NCI-H1092 (cell line): ENCODE results near the gene SPHK1.

Experiments used
- DNase-seq: peaks from one replicate; lab custom pipeline; 2025; lab: John Stamatoyannopoulos, UW

Gene SPHK1

DNA sequence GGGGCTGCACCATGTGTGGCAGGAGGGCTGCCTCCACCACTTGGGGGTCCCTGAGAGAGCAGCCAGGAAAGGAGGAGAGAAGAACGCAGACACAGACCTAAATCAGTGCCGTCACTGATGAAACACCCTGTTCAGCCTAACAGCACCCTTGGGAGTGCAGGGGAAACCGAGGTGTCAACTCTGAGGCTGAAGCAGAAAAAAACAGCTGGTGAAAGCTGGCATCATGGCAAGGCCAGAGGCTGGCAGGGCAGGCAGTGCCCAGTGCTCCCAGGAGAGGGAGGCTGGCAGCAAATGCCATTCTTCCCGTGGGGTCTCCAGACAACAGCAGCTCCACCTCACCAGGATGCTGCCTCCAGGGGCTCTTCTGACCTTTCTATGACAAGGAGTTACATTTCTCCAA, 23.1 kb downstream of the SPHK1 start:
- no peak for DNase-seq

- peak; percentile 47 for DNase-seq
Observed at GRCh38 chr17:76408037-76408849, 23.8 kb downstream of the SPHK1 start.

DNA sequence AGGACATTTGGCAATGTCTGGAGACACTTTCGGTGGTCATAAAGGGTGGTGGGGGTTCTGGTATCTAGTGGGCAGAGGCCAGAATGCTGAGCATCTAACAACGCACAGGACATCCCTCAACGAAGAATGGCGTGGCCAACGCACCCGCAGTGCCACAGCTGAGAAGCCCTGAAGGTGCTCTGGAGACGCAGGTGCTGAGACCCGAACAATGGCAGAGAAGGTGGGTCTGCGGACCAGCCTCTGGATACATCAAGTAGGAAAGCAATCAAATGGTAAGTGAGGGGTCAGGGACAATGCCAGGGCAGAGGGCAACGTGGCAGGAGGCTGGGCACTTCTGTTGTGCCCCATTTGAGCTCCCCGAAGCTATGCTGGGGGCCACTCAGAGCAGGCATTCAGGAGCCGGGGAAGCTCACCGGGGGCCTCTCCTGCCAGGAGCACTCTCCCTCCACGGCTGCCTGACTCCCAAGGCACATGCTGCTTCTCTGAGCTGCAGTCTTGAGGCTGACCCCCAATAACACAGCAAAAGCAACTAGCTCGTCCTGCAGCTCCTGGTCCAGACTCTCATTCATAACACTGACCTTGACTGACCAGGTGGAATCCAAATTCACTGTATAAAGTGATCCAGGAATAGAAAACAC, 26.0 kb downstream of the SPHK1 start:
- DNase-seq, result no peak

DNA sequence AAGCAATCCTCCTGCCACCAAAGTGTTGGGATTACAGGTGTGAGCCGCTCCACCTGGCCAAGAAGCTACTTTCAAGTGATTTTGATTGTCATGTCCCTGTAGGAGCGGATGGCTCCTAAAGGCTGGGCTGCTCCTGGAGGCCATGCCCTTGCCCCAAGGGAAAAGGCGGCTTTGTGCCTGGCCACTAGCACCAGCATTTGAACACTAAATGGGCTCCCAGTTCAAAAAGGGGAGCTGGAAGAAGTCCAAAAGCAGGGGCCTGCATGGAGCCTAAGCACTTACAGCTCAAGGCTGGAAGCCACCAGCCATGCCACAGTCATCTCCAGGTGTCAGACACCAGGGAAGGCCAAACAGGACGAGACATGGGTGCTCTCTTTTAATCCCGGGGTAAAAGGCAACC, 26.8 kb downstream of the SPHK1 start:
- DNase-seq, result no peak

DNA sequence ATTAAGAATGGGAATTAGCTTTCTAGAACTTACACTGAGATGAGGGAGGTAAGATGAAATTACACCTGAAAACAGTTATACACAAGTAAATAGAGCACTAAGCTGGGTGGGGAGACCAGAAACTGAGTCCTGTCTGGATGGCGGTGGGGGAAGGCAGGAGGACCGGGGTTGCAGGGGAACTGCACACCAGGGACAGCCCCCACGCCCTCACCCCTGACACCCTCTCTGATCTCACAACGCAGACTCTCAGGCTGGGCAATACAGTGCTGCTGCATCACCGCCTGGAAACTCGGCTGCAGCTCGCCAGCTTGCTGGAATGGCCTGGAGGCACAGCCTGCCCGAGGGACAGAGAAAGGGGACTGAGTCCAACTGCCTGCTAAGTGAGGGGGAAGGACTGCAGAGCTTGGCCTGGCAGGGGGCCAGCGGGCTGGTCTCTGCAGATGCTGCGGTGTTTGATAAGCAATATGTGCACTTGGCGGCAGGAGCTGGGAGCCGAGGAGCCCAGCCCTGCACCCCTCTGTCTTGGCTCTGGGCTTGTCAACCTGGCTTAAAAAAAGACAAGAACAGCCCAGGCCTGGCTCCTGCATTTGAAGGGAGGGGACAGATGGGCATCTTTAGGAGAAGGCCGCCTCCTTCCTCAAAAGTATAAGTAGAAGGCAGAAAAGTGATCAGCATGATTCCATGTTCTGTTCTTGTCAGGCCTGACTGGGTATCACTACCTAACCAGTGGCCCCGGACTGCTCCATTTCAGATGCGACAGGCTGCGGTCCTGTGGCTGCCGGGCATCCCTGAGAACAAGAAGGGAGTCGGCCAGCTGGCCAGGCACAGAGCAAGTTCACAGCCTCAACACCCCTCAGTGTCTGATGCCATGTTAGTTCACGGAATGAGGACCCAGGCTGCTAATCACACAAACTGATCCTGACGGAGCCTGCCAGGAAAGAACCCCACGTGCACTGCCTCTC, 30.2 kb downstream of the SPHK1 start:
- peak; percentile 86 for DNase-seq

DNA sequence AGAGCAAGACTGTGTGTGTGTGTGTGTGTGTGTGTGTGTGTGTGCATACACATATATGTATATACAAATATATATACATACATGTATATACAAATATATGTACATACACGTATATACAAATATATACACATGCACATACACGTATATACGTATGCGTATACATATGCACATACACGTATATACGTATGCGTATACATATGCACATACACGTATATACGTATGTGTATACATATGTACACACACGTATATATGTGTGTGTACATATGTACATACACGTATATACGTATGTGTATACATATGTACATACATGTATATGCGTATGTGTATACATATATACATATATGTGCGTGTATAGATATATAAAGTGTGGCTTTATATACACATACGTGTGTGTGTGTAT, 31.4 kb downstream of the SPHK1 start:
- DNase-seq, result no peak

DNA sequence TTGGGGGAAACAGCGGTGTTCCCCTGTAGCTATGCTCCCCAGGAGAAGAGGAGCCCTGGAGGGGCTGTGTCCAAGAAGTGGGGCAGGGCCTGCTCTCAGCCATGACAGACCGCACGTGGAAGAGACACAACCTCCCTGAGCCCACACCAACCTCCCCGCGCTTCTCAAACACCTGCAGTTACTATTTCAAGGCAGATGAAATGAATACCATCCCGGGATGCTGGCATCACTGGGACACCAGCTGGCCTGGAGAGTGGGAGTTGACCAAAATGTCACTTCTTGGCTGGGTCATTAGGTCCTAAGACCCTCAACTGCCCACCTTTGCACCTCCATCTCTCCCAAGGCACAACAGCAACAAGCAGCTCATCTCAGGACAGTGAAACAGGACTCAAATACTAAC, 32.0 kb downstream of the SPHK1 start:
- no peak for DNase-seq

DNA sequence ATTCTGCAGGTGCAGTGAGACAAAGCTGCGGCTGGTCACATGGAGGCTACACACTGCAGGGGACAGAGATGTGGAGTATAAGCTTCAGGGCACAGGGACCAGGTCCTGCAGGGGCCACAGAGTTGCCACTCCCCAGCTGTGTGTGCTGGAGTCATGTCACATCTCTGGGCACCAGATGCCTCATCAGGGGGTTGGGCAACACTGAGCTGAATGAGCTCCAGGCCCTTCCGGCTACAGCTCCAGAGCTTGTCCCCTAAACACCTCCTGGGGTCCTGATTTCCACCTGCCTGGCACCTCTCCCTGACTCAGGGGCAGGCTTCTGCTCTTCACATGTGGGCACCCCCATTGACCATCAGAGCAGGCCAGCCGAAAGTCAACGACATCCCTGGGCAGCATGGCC, 32.5 kb downstream of the SPHK1 start:
- DNase-seq, result no peak

- peak; percentile 10 for DNase-seq
Observed at GRCh38 chr17:76417499-76418143, 33.2 kb downstream of the SPHK1 start.

- no peak for DNase-seq
Observed at GRCh38 chr17:76419576-76420260, 35.3 kb downstream of the SPHK1 start.

DNA sequence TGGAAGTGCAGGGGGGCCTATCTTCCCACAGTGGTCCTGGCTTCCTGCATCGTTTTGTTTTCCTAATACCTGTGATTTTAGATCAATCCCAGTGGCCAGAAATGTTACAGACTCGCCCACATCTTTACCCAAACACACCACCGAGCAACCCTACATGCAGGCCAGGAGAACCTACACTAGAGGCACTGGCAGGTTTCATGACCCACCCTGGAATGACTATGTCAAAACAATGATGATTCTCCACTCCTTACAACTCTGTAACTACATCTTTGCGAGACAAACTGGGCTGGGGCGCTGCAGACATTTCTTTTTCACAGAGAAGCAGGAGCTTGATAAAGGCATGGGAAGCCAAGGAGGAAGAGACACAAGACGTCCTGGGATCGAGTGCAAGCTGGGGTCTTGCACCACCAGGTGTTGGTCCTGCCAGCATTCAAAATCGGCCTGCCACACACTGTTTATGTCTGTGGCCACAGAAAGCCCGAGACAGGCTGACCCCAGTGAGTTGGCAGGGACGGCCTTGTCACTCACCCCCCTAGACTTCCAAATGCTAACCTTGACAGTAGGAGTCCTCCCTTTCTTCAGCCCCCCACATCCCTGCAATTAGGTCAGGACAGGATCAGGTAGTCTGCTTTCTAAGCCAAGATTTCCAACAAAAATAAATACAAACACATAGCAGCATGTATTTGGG, 36.1 kb downstream of the SPHK1 start:
- no peak for DNase-seq

GRCh38 chr17:76421044-76421407, 36.6 kb downstream of the SPHK1 start:
- DNase-seq, result no peak

- DNase-seq, result no peak
Observed at GRCh38 chr17:76422406-76422805, 38.0 kb downstream of the SPHK1 start.

- no peak for DNase-seq
Observed at GRCh38 chr17:76422860-76423259, 38.5 kb downstream of the SPHK1 start.

DNA sequence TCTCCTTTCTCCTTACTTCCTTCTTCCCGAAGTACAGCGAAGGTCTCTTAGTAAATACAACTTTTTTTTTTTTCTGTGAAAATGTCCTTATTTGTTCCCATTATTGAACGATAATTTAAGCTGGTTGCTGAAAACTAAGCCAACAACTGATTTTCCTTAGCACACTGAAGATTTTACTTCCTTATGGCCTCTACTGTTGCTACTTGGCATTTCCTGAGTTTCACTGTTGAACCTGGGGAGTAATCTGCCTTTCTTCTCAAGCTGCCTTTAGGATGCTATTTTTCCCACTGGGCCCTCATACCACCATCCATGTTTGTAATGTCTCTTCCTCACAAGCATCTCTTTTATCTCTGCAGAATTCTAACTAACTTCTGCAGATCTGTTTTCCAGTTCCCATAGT, 42.4 kb downstream of the SPHK1 start:
- DNase-seq, result no peak

- no peak for DNase-seq
Observed at GRCh38 chr17:76427501-76428231, 43.3 kb downstream of the SPHK1 start.

DNA sequence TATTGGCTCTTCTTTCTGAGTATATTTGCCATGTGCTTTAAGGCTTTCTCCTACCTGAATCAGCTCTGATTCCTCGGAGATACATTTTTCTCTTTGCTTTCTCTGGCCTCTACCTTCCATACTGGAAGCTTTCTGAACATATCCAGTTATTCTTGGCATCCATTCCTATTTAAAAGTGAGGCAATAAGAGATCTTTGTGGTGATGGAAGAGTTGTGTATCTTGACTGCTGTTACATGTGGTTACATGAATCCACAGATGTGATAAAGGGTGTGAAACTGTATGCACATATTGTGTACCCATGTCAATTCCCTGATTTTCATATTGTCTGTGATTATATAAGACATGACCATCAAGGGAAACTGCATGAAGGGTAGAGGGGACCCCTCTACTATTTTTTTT, 44.1 kb downstream of the SPHK1 start:
- DNase-seq, result no peak

DNA sequence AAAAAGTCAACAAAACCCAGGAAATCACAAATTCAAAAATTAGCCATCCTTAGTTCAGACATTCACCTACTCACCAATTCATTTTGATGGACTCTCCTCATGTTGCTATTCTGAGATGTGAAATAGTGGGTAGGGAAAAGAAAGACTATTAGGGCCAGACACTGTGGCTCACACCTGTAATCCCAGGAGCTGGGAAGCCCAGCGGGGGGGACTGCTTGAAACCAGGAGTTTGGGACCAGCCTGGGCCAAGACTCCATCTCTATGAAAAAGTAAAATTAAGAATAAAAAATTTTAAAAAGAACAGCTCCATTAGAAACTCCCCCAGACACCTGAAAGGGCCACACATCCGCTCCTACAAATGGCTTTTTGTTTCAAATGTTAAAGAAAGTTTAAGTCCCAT, 47.1 kb downstream of the SPHK1 start:
- no peak for DNase-seq

GRCh38 chr17:76432004-76432403, 47.6 kb downstream of the SPHK1 start:
- no peak for DNase-seq

DNA sequence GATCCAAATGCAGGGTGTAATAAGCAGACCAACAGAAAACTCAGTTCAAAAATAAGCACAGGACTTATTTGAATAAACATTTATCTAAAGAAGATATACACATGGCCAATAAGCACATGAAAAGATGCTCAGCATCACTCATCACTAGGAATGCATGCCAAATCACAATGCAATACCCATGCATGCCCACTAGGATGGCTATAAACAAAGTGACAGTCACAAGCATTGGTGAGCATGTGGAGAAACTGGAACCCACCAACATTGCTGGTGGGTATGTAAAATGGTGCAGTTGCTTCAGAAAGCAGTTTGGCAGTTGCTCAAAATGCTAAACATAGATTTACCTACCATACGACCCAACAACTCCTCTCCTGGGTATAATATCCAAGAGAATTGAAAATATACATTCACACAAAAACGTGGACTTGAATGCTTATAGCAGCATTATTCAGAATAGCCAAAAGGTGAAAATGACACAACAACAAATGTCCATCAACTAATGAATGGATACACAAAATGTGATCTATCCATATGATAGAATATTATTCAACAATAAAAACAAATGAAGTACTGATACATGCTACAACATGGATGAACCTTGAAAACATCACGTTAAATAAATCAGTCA, 48.4 kb downstream of the SPHK1 start:
- no peak for DNase-seq
